H9 (cell line): ENCODE data around the gene GAP43. TPM values are rescaled to one million over a fixed set of nuclear protein-coding genes. Genes with fewer than 3 reads are reported as not detected.

Experiments used
- DNase-seq: peaks from one replicate; pipeline ENCODE4 v3.0.0-alpha.2; 2017
- H2AFZ ChIP-seq: one replicate; pipeline ENCODE4 v1.6.1; 2013; ENCODE audit warnings: mild to moderate bottlenecking, low read length, control low read depth, moderate library complexity
- H2AK5ac ChIP-seq: 2 replicates; pipeline ENCODE4 v1.6.1; 2013; ENCODE audit warnings: low read length, control low read depth, mixed read lengths; ENCODE audit not compliant: insufficient read length
- H2BK120ac ChIP-seq: one replicate; pipeline ENCODE4 v1.6.1; 2013; ENCODE audit warnings: low read depth, mild to moderate bottlenecking, low read length, control low read depth, inconsistent platforms; ENCODE audit not compliant: poor library complexity, severe bottlenecking
- H2BK12ac ChIP-seq: 2 replicates; pipeline ENCODE4 v1.6.1; 2013; ENCODE audit warnings: low read length, control low read depth, mixed read lengths, low read depth; ENCODE audit not compliant: insufficient read length
- H2BK15ac ChIP-seq: 2 replicates; pipeline ENCODE4 v1.6.1; 2013; ENCODE audit warnings: low read depth, low read length, control low read depth
- H2BK20ac ChIP-seq: one replicate; pipeline ENCODE4 v1.6.1; 2013; ENCODE audit warnings: low read depth, mild to moderate bottlenecking, low read length, control low read depth, inconsistent platforms; ENCODE audit not compliant: poor library complexity, severe bottlenecking
- H2BK5ac ChIP-seq: 2 replicates; pipeline ENCODE4 v1.6.1; 2013; ENCODE audit warnings: low read length, control low read depth, mixed read lengths; ENCODE audit not compliant: insufficient read length
- H3K14ac ChIP-seq: 2 replicates; pipeline ENCODE4 v1.6.1; 2013; ENCODE audit warnings: low read length, control low read depth; ENCODE audit not compliant: insufficient read depth
- H3K18ac ChIP-seq: 2 replicates; pipeline ENCODE4 v1.6.1; 2013; ENCODE audit warnings: low read depth, mild to moderate bottlenecking, mixed read lengths, low read length, control low read depth; ENCODE audit not compliant: insufficient read length
- H3K23ac ChIP-seq: 2 replicates; pipeline ENCODE4 v1.6.1; 2013; ENCODE audit warnings: low read length, control low read depth, mixed read lengths, low read depth; ENCODE audit not compliant: insufficient read length
- H3K23me2 ChIP-seq: 2 replicates; pipeline ENCODE4 v1.6.1; 2013; ENCODE audit warnings: low read depth, mild to moderate bottlenecking, mixed read lengths, low read length, control low read depth; ENCODE audit not compliant: insufficient read length, poor library complexity, severe bottlenecking
- H3K27ac ChIP-seq: 2 replicates; pipeline ENCODE4 v1.5.1; 2013; ENCODE audit warnings: low read length, control low read depth, mixed read lengths, low read depth; ENCODE audit not compliant: insufficient read length
- H3K27me3 ChIP-seq: 2 replicates; pipeline ENCODE4 v1.6.1; 2013; ENCODE audit warnings: low read length, control low read depth, inconsistent platforms; ENCODE audit not compliant: insufficient read depth
- H3K4ac ChIP-seq: 2 replicates; pipeline ENCODE4 v1.6.1; 2013; ENCODE audit warnings: low read depth, mild to moderate bottlenecking, control low read depth, inconsistent platforms, low read length, moderate library complexity
- H3K4me1 ChIP-seq: 2 replicates; pipeline ENCODE4 v1.6.1; 2013; ENCODE audit warnings: low read length, control low read depth, inconsistent platforms; ENCODE audit not compliant: insufficient read depth
- H3K4me2 ChIP-seq: 2 replicates; pipeline ENCODE4 v1.6.1; 2013; ENCODE audit warnings: low read length, control low read depth, mixed read lengths; ENCODE audit not compliant: insufficient read length, insufficient read depth
- H3K56ac ChIP-seq: 2 replicates; pipeline ENCODE4 v1.6.1; 2013; ENCODE audit warnings: low read depth, mild to moderate bottlenecking, mixed read lengths, low read length, control low read depth; ENCODE audit not compliant: insufficient read length
- H3K79me1 ChIP-seq: 2 replicates; pipeline ENCODE4 v1.6.1; 2013; ENCODE audit warnings: low read depth, mild to moderate bottlenecking, moderate library complexity, low read length, control low read depth, inconsistent platforms; ENCODE audit not compliant: insufficient read depth, poor library complexity, severe bottlenecking
- H3K79me2 ChIP-seq: 2 replicates; pipeline ENCODE4 v1.6.1; 2013; ENCODE audit warnings: low read length, control low read depth, inconsistent platforms; ENCODE audit not compliant: insufficient read depth
- H3K9ac ChIP-seq: 2 replicates; pipeline ENCODE4 v1.6.1; 2013; ENCODE audit warnings: low read length, control low read depth, mixed read lengths; ENCODE audit not compliant: insufficient read length; ENCODE audit errors: extremely low read depth
- H3K9me3 ChIP-seq: one replicate; pipeline ENCODE4 v1.6.1; 2013; ENCODE audit warnings: low read depth, low read length, inconsistent platforms; ENCODE audit not compliant: control insufficient read depth
- H3T11ph ChIP-seq: one replicate; pipeline ENCODE4 v1.6.1; 2013; ENCODE audit warnings: mild to moderate bottlenecking, low read length, control low read depth, inconsistent platforms
- H4K20me1 ChIP-seq: one replicate; pipeline ENCODE4 v1.6.1; 2013; ENCODE audit not compliant: control insufficient read depth, insufficient read length, insufficient read depth
- H4K5ac ChIP-seq: 2 replicates; pipeline ENCODE4 v1.6.1; 2013; ENCODE audit warnings: low read depth, mild to moderate bottlenecking, mixed read lengths, low read length, control low read depth; ENCODE audit not compliant: insufficient read length
- H4K8ac ChIP-seq: replicated peaks from 2 replicates; pipeline ENCODE4 v1.6.1; 2013; ENCODE audit warnings: low read length, control low read depth, mixed read lengths, low read depth; ENCODE audit not compliant: insufficient read length
- H4K91ac ChIP-seq: 2 replicates; pipeline ENCODE4 v1.6.1; 2013; ENCODE audit warnings: low read depth, mild to moderate bottlenecking, moderate library complexity, mixed read lengths, low read length, control low read depth; ENCODE audit not compliant: insufficient read length
- H3K27ac Mint-ChIP-seq, 3 experiments: 2 replicates in 2 of 3; 3 replicates in 1 of 3; pipeline ENCODE4 v1.8.0; 2020 to 2021; ENCODE audit warnings: mixed read lengths in 3 of 3, mild to moderate bottlenecking in 1 of 3, moderate library complexity in 1 of 3
- H3K27me3 Mint-ChIP-seq: 2 replicates; pipeline ENCODE4 v1.8.0; 2021; ENCODE audit warnings: low read depth, mild to moderate bottlenecking, moderate library complexity, mixed read lengths
- H3K36me3 Mint-ChIP-seq, 3 experiments: 2 replicates in 2 of 3; 3 replicates in 1 of 3; pipeline ENCODE4 v1.8.0; 2020 to 2021; ENCODE audit warnings: low read depth in 3 of 3, mixed read lengths in 3 of 3; ENCODE audit not compliant: insufficient read depth in 1 of 3
- H3K4me1 Mint-ChIP-seq, 2 experiments: 2 replicates each; pipeline ENCODE4 v1.8.0; 2020; ENCODE audit warnings: mixed read lengths in 2 of 2
- H3K4me3 Mint-ChIP-seq, 2 experiments: 2 replicates in 1 of 2; 3 replicates in 1 of 2; pipeline ENCODE4 v1.8.0; 2020 to 2021; ENCODE audit warnings: mild to moderate bottlenecking in 2 of 2, mixed read lengths in 2 of 2, moderate library complexity in 1 of 2
- H3K9me3 Mint-ChIP-seq, 2 experiments: 2 replicates in 1 of 2; 3 replicates in 1 of 2; pipeline ENCODE4 v1.8.0; 2020; ENCODE audit warnings: mild to moderate bottlenecking in 2 of 2, mixed read lengths in 2 of 2, moderate library complexity in 1 of 2
- CTCF ChIP-seq: fragments of 200-600 bp; sonication (generic); conservative IDR thresholded peaks from 3 replicates; pipeline ENCODE4 v1.8.0; 2021; ENCODE audit warnings: antibody characterized with exemption, mild to moderate bottlenecking
- WGBS: extraction: QIAGEN DNeasy Blood & Tissue Kit; methylation state at CpG from one replicate; pipeline ENCODE4 v1.1.7; 2013; ENCODE audit warnings: missing lambda C conversion rate, low lambda C conversion rate, mixed read lengths; ENCODE audit not compliant: insufficient read length; ENCODE audit errors: extremely low coverage; 5-methylcytosine and 5-hydroxymethylcytosine counted together
- total RNA-seq: library from RNA; stranded (reverse); gene quantifications from 2 replicates; pipeline ENCODE4 v1.2.1, GENCODE V29; 2021

GAP43 gene
- total RNA-seq, 1 experiment from 2014 or later = 12.8 TPM

- Histone ChIP-seq H3K23ac (no peak overlapping the region), H2BK12ac (no peak overlapping the region), H4K91ac (no peak overlapping the region), H3K79me1 (no peaks in the 10 kb centered on the region), H3K18ac (no peak overlapping the region), H3K9me3 (no peaks in the 10 kb centered on the region), H3K56ac (no peak overlapping the region), H3K4ac (no peak overlapping the region), H4K20me1 (no peaks in the 10 kb centered on the region), H2BK15ac (no peak overlapping the region), H3K4me2 (no peak overlapping the region), H2AK5ac (no peak overlapping the region), H2BK5ac (no peak overlapping the region), H4K5ac (no peak overlapping the region), H3T11ph (no peak overlapping the region), H2BK20ac (no peak overlapping the region), H3K79me2 (no peaks in the 10 kb centered on the region), H3K9ac (no peak overlapping the region), H3K4me1 (no peaks in the 10 kb centered on the region), H2AFZ (no peak overlapping the region), H4K8ac (no peak overlapping the region), H3K27ac (no peak overlapping the region), H3K27me3 (no peaks in the 10 kb centered on the region), H3K23me2 (no peaks in the 10 kb centered on the region), H3K14ac (no peak overlapping the region), H2BK120ac (no peak overlapping the region)
- Mint-ChIP-seq H3K27ac (no peak overlapping the region), H3K9me3 (no peaks in the 10 kb centered on the region), H3K4me1 (peaks cover under 1% of the 10 kb centered on the region in 2 experiments; a peak in 3 of 4 replicates), H3K27me3 (no peaks in the 10 kb centered on the region), H3K36me3 (peaks cover 0 to 1% (median 0%) of the 10 kb centered on the region in 3 experiments; a peak in 1 of 7 replicates), H3K4me3 (no peak overlapping the region)
- DNase-seq = no peak
- WGBS = no CpG with 5 or more reads among the region's 1 CpG
- no peak for TF ChIP-seq CTCF
These were observed 60.0 kb downstream of the GAP43 start for GRCh38 chr3:115683305-115683704.
